Uterus (tissue), 2 donors: Measurements from ENCODE around the gene CTTNBP2.

Source experiments
- POLR2A ChIP-seq, 2 donors: fragments of 450-650 bp; IDR thresholded peaks; one replicate each; pipeline ENCODE4 v1.6.1; 2016; ENCODE audit warnings: antibody characterized with exemption in 2 of 2, mild to moderate bottlenecking in 1 of 2, moderate library complexity in 1 of 2
- TF ChIP-seq, protein P1 (sequence below), 4 experiments: fragments of 200-600 bp in 2 of 4; fragments of 450-650 bp in 2 of 4; sonication (generic) in 2 of 4; IDR thresholded peaks; one replicate each; pipeline ENCODE4 v1.5.1; 2016 to 2019; ENCODE audit warnings: antibody characterized with exemption in 4 of 4, mild to moderate bottlenecking in 2 of 4, moderate library complexity in 1 of 4

DNA sequence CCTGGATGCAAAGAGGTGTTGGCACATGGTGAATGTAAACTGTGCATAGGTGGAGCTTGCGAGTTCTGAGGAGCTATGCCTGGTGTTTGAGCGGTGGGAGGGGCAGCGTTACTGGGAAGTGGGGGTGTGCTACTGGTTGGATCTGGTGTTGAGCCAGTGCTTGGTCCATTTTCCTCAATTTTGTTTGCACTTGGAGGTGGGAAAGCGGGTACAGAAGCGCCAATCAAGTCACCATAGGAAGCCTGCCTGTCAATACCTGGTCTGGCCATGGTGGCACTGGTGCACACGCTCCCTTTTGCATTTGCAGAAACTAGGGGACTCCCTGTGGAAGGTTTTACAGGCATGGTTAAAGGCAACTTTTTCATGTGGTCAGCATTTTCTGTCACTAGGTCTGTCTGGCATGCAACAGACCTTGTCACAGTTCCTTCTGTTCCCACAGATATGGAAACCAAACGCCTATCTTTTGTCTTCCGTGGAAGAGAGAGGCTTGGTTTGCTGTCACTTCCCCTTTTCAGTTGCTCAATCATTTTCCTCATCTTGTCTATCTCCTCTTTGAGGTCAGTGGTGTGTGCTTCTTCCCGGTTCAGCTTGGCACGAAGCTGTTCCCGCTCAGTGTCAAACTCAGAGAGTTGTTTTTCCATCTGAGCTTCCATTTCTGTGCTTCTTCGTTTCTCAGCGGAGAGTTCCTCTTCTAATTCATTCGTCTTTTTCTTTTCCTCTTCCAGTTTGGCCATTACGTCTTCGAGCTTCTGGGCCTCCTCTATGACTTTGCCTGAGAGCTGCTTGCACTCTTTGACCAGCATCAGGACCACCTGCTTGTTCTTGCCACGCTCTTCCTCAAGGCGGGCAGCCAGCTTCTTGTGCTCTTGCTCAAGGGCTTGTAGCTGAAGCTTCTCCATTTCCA, 81.1 kb downstream of the CTTNBP2 start:
- TF ChIP-seq, protein P1, sequence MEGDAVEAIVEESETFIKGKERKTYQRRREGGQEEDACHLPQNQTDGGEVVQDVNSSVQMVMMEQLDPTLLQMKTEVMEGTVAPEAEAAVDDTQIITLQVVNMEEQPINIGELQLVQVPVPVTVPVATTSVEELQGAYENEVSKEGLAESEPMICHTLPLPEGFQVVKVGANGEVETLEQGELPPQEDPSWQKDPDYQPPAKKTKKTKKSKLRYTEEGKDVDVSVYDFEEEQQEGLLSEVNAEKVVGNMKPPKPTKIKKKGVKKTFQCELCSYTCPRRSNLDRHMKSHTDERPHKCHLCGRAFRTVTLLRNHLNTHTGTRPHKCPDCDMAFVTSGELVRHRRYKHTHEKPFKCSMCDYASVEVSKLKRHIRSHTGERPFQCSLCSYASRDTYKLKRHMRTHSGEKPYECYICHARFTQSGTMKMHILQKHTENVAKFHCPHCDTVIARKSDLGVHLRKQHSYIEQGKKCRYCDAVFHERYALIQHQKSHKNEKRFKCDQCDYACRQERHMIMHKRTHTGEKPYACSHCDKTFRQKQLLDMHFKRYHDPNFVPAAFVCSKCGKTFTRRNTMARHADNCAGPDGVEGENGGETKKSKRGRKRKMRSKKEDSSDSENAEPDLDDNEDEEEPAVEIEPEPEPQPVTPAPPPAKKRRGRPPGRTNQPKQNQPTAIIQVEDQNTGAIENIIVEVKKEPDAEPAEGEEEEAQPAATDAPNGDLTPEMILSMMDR (IDR thresholded peaks at IDR 0.05) = no peak
- no peak for TF ChIP-seq POLR2A (IDR thresholded peaks at IDR 0.05)
